ENCODE data around the gene NSUN5. TPM values are rescaled to one million over a fixed set of nuclear protein-coding genes. Genes with fewer than 3 reads are reported as not detected.

Gene NSUN5
- total RNA-seq, 4 donors from 2014 or later = 15.8 to 34.4 (median 26.7) TPM

DNA sequence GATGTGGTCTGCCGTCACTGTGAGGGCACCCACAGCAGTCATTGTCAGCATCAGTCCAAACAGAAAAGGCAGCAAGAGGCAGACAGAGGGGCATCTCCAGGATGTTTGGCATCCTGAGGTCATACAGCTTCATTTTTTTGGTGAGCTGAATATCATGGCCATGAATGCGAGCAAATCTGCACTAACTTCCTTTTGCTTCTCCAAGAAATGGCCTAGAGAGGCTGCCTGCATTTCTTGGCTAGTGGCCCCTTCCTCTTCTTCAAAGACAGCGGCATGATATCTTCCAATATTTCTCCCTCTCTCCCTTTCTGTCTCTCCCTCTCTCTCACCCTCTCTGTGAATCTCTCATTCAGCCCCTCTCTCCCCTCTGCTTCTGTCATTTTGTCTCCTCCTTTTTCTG is 44.2 kb upstream of the NSUN5 start:
- H3K36me3 ChIP-seq = no peaks in the 10 kb centered on the region
- peaks cover 0 to 4% (median 0%) of the 10 kb centered on the region in 3 donors for H3K9me3 ChIP-seq
- H3K27ac ChIP-seq = no peak overlapping the region
- no peaks in the 10 kb centered on the region for H3K4me1 ChIP-seq
- no peaks in the 10 kb centered on the region for H3K27me3 ChIP-seq
- 81 to 97% methylated on average over 3 of the region's 3 CpGs for whole genome bisulfite sequencing, 2 donors (ENCODE audit: low coverage in 1 of 2)
- ATAC-seq = no peak
- TF ChIP-seq CTCF (IDR thresholded peaks at IDR 0.05) (no peak), POLR2A (IDR thresholded peaks at IDR 0.05) (no peak), POLR2AphosphoS5 (IDR thresholded peaks at IDR 0.05) (no peak), EP300 (IDR thresholded peaks at IDR 0.05) (no peak)
- H3K4me3 ChIP-seq = no peak overlapping the region

DNA sequence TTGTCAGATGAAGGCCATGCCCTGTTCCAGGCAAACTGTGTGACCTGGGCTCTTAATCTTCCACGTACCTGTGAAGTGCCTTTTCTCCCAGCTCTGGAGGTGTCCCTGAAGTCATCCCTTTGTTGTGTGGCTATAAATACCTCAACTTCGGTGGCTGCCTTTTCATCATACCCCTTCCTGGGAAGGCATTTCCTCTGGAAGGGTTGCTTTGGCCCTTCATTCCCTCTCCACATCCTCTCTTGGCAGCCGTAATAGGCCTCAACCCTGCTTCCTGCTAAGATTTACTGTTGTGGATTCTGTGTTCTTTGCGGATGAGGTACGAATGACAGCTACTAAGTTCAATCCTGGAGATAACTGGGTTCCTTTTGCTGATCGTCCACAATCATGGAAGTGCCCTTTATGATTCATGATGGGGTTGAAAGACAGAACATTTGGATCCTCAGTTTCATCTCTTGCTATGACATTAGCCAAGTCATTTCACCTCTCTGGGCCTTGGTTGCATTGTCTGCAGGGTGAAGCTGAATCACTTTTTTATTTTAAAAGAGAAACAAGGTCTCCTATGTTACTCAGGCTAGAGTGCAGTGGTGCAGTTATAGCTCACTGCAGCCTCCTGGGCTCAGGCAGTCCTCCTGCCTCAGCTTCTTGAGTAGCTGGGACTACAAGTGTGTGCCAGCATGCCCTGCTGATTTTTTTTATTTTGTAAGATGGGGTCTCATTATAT is 43.0 kb upstream of the NSUN5 start:
- no peaks in the 10 kb centered on the region for H3K27me3 ChIP-seq
- no peak overlapping the region for H3K27ac ChIP-seq
- H3K4me1 ChIP-seq = no peaks in the 10 kb centered on the region
- no peak for TF ChIP-seq EP300 (IDR thresholded peaks at IDR 0.05)
- TF ChIP-seq POLR2AphosphoS5 (IDR thresholded peaks at IDR 0.05) = no peak
- TF ChIP-seq CTCF (IDR thresholded peaks at IDR 0.05) = no peak
- TF ChIP-seq POLR2A (IDR thresholded peaks at IDR 0.05) = no peak
- H3K36me3 ChIP-seq = no peaks in the 10 kb centered on the region
- WGBS, 2 donors (ENCODE audit: low coverage in 1 of 2) = 68 to 82% methylated on average over 6 of the region's 6 CpGs
- ATAC-seq = no peak
- peaks cover 0 to 4% (median 0%) of the 10 kb centered on the region in 3 donors for H3K9me3 ChIP-seq
- no peak overlapping the region for H3K4me3 ChIP-seq

GRCh38 chr7:73350306-73351068 is 41.9 kb upstream of the NSUN5 start:
- no peak for ATAC-seq
- H3K27me3 ChIP-seq = no peaks in the 10 kb centered on the region
- H3K4me1 ChIP-seq = no peaks in the 10 kb centered on the region
- TF ChIP-seq EP300 (IDR thresholded peaks at IDR 0.05) (no peak), POLR2A (IDR thresholded peaks at IDR 0.05) (no peak), CTCF (IDR thresholded peaks at IDR 0.05) (no peak), POLR2AphosphoS5 (IDR thresholded peaks at IDR 0.05) (no peak)
- WGBS, 2 donors (ENCODE audit: low coverage in 1 of 2) = 62% methylated on average over 11 of the region's 12 CpGs; no CpG with 5 or more reads in 1 of the 2 donors
- H3K36me3 ChIP-seq = no peaks in the 10 kb centered on the region
- H3K4me3 ChIP-seq = no peak overlapping the region
- peaks cover 0 to 4% (median 0%) of the 10 kb centered on the region in 3 donors for H3K9me3 ChIP-seq
- H3K27ac ChIP-seq = no peak overlapping the region

DNA sequence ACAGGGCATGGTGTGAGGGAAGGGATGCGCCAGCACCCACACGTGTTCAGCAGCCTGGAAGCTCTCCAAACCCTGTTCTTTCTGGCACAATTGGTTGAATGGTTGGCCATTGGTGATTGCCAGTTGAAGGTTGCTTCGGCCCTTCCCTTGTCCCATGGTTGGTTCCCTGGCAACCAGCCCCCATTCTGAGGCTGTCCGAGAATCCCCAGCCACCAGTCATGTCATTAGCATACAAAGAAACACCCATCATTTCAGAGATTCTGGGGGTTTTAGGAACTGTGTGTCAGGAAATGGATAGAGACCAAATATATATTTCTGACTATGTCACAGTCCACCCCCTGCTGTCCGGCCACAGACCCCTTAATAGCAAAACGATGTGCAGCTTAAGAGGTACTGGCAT is 41.1 kb upstream of the NSUN5 start:
- Histone ChIP-seq H3K27ac (no peak overlapping the region), H3K27me3 (no peaks in the 10 kb centered on the region), H3K4me3 (no peak overlapping the region), H3K4me1 (no peaks in the 10 kb centered on the region), H3K36me3 (no peaks in the 10 kb centered on the region), H3K9me3 (peaks cover 0 to 4% (median 0%) of the 10 kb centered on the region in 3 donors)
- TF ChIP-seq POLR2AphosphoS5 (IDR thresholded peaks at IDR 0.05) = no peak
- TF ChIP-seq EP300 (IDR thresholded peaks at IDR 0.05) = no peak
- no peak for TF ChIP-seq CTCF (IDR thresholded peaks at IDR 0.05)
- TF ChIP-seq POLR2A (IDR thresholded peaks at IDR 0.05) = no peak
- ATAC-seq = no peak
- 77 to 85% methylated on average over 2 to 5 of the region's 6 CpGs for WGBS, 2 donors (ENCODE audit: low coverage in 1 of 2)

All from gastroesophageal sphincter (tissue), 4 donors.